Measurements from ENCODE around the gene TMTC2. TPM values are rescaled to one million over a fixed set of nuclear protein-coding genes. Genes with fewer than 3 reads are reported as not detected.

Gene TMTC2
- total and polyA plus RNA-seq, 12 donors: 1.6 to 4.4 (median 2.7) TPM

GRCh38 chr12:82942991-82943401 lies 256.3 kb downstream of the TMTC2 start:
- Histone ChIP-seq H3K36me3 (replicated peaks in 1 of 2) (no peaks in the 10 kb centered on the region), H3K4me3 (no peak overlapping the region), H3K9me3 (replicated peaks in 1 of 3) (no peaks in the 10 kb centered on the region), H3K4me1 (replicated peaks in 1 of 2) (no peaks in the 10 kb centered on the region), H3K27ac (no peak overlapping the region), H3K27me3 (no peaks in the 10 kb centered on the region)
- DNase-seq: no peak
- no peak for TF ChIP-seq CTCF (IDR thresholded peaks at IDR 0.05)
- WGBS, 4 donors: 71 to 79% (median 74%) methylated on average over 2 of the region's 2 CpGs
- intact Hi-C loops (cut with DNase I): no loop called here

GRCh38 chr12:82948491-82948890 lies 261.8 kb downstream of the TMTC2 start:
- Histone ChIP-seq H3K4me1 (replicated peaks in 1 of 2) (no peaks in the 10 kb centered on the region), H3K27me3 (no peaks in the 10 kb centered on the region), H3K36me3 (replicated peaks in 1 of 2) (no peaks in the 10 kb centered on the region), H3K4me3 (no peak overlapping the region), H3K9me3 (replicated peaks in 1 of 3) (no peaks in the 10 kb centered on the region), H3K27ac (no peak overlapping the region)
- DNase-seq: no peak
- 71 to 84% (median 75%) methylated on average over 2 of the region's 2 CpGs for WGBS, 4 donors
- TF ChIP-seq CTCF (IDR thresholded peaks at IDR 0.05): no peak
- no peak for TF ChIP-seq POLR2A (IDR thresholded peaks at IDR 0.05)
- intact Hi-C loops (cut with DNase I): no loop called here

- Histone ChIP-seq H3K27me3 (no peaks in the 10 kb centered on the region), H3K9me3 (replicated peaks in 1 of 3) (no peaks in the 10 kb centered on the region), H3K27ac (no peak overlapping the region), H3K36me3 (replicated peaks in 1 of 2) (no peaks in the 10 kb centered on the region), H3K4me3 (no peak overlapping the region), H3K4me1 (replicated peaks in 1 of 2) (no peaks in the 10 kb centered on the region)
- TF ChIP-seq POLR2A (IDR thresholded peaks at IDR 0.05): no peak
- no peak for TF ChIP-seq CTCF (IDR thresholded peaks at IDR 0.05)
- intact Hi-C loops (cut with DNase I): no loop called here
- WGBS, 4 donors: 87 to 92% (median 90%) methylated on average over 2 of the region's 2 CpGs
- DNase-seq: no peak
Observed at GRCh38 chr12:82950356-82950755, 263.6 kb downstream of the TMTC2 start.

- Histone ChIP-seq H3K4me1 (replicated peaks in 1 of 2) (no peaks in the 10 kb centered on the region), H3K36me3 (replicated peaks in 1 of 2) (no peaks in the 10 kb centered on the region), H3K27ac (no peak overlapping the region), H3K27me3 (no peaks in the 10 kb centered on the region), H3K4me3 (no peak overlapping the region), H3K9me3 (replicated peaks in 1 of 3) (no peaks in the 10 kb centered on the region)
- DNase-seq: no peak
- TF ChIP-seq CTCF (IDR thresholded peaks at IDR 0.05): no peak
- no peak for TF ChIP-seq POLR2A (IDR thresholded peaks at IDR 0.05)
- 86 to 90% (median 88%) methylated on average over 3 of the region's 3 CpGs for WGBS, 4 donors
- intact Hi-C loops (cut with DNase I): no loop called here
Observed at GRCh38 chr12:82952946-82953345, 266.2 kb downstream of the TMTC2 start.

Data from adrenal gland (tissue), 12 donors.